Neuronal stem cell (in vitro differentiated cells): ENCODE measurements around the gene WFS1.
A peak's percentile ranks its signal among the peaks of the same experiment; 100 is the strongest.

Source experiments
- DNase-seq: peaks from one replicate; pipeline ENCODE4 v3.0.0-alpha.2; 2013; ENCODE audit warnings: low spot score
- H2AFZ ChIP-seq: one replicate; pipeline ENCODE4 v1.6.1; 2013; ENCODE audit warnings: mild to moderate bottlenecking, low read length, inconsistent platforms
- H2AK5ac ChIP-seq: 2 replicates; pipeline ENCODE4 v1.6.1; 2013; ENCODE audit warnings: low read depth, mild to moderate bottlenecking, inconsistent platforms, low read length, moderate library complexity, mixed read lengths
- H2BK120ac ChIP-seq: 2 replicates; pipeline ENCODE4 v1.6.1; 2013; ENCODE audit warnings: low read depth, mild to moderate bottlenecking, inconsistent platforms, low read length, moderate library complexity, mixed read lengths
- H2BK12ac ChIP-seq: one replicate; pipeline ENCODE4 v1.6.1; 2013; ENCODE audit warnings: low read length, inconsistent platforms
- H2BK15ac ChIP-seq: 2 replicates; pipeline ENCODE4 v1.6.1; 2013; ENCODE audit warnings: mild to moderate bottlenecking, low read length, inconsistent platforms, mixed read lengths
- H2BK5ac ChIP-seq: one replicate; pipeline ENCODE4 v1.6.1; 2013; ENCODE audit warnings: inconsistent platforms, mild to moderate bottlenecking, low read length, moderate library complexity
- H3K14ac ChIP-seq: one replicate; pipeline ENCODE4 v1.6.1; 2013; ENCODE audit warnings: low read length, inconsistent platforms
- H3K18ac ChIP-seq: 2 replicates; pipeline ENCODE4 v1.6.1; 2013; ENCODE audit warnings: low read length, inconsistent platforms
- H3K23ac ChIP-seq: 2 replicates; pipeline ENCODE4 v1.6.1; 2013; ENCODE audit warnings: low read depth, mild to moderate bottlenecking, mixed read lengths, low read length, inconsistent platforms; ENCODE audit not compliant: poor library complexity
- H3K27ac ChIP-seq: replicated peaks from 3 replicates; pipeline ENCODE4 v1.5.1; 2013; ENCODE audit warnings: low read length, inconsistent platforms
- H3K27me3 ChIP-seq, 3 experiments: 2 replicates each; pipeline ENCODE4 v1.6.1; 2013; ENCODE audit warnings: low read length in 3 of 3, mild to moderate bottlenecking in 2 of 3, inconsistent platforms in 1 of 3, low read depth in 1 of 3, mixed read lengths in 1 of 3, moderate library complexity in 1 of 3; ENCODE audit not compliant: control insufficient read depth in 3 of 3, insufficient read depth in 3 of 3
- H3K36me3 ChIP-seq, 2 donors: replicated peaks in 1 of 2; 2 replicates each; pipeline ENCODE4 v1.6.1; 2013; ENCODE audit warnings: low read length in 2 of 2; ENCODE audit not compliant: control insufficient read depth in 2 of 2, insufficient read depth in 2 of 2
- H3K4ac ChIP-seq: 2 replicates; pipeline ENCODE4 v1.6.1; 2013; ENCODE audit warnings: inconsistent platforms, mild to moderate bottlenecking, low read length, moderate library complexity
- H3K4me1 ChIP-seq, 2 donors: 1 replicate in 1 of 2; 2 replicates in 1 of 2; pipeline ENCODE4 v1.6.1; 2013; ENCODE audit warnings: low read length in 2 of 2, low read depth in 1 of 2; ENCODE audit not compliant: control insufficient read depth in 2 of 2, insufficient read depth in 1 of 2
- H3K4me2 ChIP-seq: one replicate; pipeline ENCODE4 v1.6.1; 2013; ENCODE audit warnings: mild to moderate bottlenecking, low read length, inconsistent platforms; ENCODE audit not compliant: insufficient read depth, poor library complexity, severe bottlenecking
- H3K4me3 ChIP-seq, 2 donors: 2 replicates each; pipeline ENCODE4 v1.5.1; 2013; ENCODE audit warnings: low read length in 2 of 2, mild to moderate bottlenecking in 2 of 2, inconsistent platforms in 1 of 2, moderate library complexity in 1 of 2
- H3K79me1 ChIP-seq: one replicate; pipeline ENCODE4 v1.6.1; 2013; ENCODE audit warnings: low read depth, mild to moderate bottlenecking, inconsistent platforms, low read length, moderate library complexity
- H3K9ac ChIP-seq: one replicate; pipeline ENCODE4 v1.6.1; 2013; ENCODE audit warnings: mild to moderate bottlenecking, low read depth, low read length, inconsistent platforms; ENCODE audit not compliant: poor library complexity
- H3K9me3 ChIP-seq, 2 donors: replicated peaks in 1 of 2; 2 replicates each; pipeline versions ENCODE3 to v1.6.1; 2013; ENCODE audit warnings: low read length in 2 of 2, mild to moderate bottlenecking in 2 of 2, inconsistent platforms in 1 of 2, low read depth in 1 of 2, mixed read lengths in 1 of 2, moderate library complexity in 1 of 2; ENCODE audit not compliant: control insufficient read depth in 2 of 2, insufficient read depth in 1 of 2
- H4K8ac ChIP-seq: one replicate; pipeline ENCODE4 v1.6.1; 2013; ENCODE audit warnings: low read depth, mild to moderate bottlenecking, inconsistent platforms, low read length, moderate library complexity
- H4K91ac ChIP-seq: one replicate; pipeline ENCODE4 v1.6.1; 2013; ENCODE audit warnings: low read length, low read depth, mild to moderate bottlenecking, inconsistent platforms; ENCODE audit not compliant: poor library complexity
- WGBS, 2 donors: extraction: QIAGEN DNeasy Blood & Tissue Kit; methylation state at CpG; one replicate each; pipeline ENCODE4 v1.1.7; 2013; ENCODE audit warnings: missing lambda C conversion rate in 2 of 2, mixed read lengths in 1 of 2; ENCODE audit not compliant: insufficient read length in 2 of 2, insufficient replicate concordance in 1 of 2; ENCODE audit errors: extremely low coverage in 2 of 2; 5-methylcytosine and 5-hydroxymethylcytosine counted together

WFS1 gene

DNA sequence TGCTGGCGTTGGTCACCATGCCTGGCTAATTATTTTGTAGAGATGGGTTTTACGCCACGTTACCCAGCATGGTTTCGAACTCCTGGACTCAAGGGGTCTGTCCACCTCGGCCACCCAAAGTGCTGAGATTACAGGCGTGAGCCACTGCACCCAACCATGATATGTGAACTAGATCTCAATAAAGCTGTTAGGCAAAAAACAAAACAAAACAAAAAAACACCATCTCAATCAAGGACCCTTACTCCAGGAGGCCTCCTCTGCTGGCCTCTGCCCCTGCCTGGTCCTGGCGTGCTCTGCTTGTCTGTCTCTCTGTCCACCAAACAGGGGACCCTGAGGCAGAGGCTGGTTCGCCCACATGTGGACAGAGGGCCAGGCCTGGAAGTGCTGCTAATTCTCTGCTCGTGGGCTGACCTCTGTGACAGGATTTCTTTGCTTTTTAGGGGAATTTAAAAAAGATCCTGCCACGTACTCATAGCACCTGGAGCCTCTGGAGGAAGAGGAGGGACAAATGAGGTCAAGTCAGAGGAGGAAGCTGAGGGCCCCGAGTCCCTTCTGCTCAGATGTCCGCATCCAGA is 32.7 kb upstream of the WFS1 start:
- DNase-seq = no peak
- Histone ChIP-seq H2BK15ac (no peak overlapping the region), H2AFZ (no peak overlapping the region), H4K91ac (no peak overlapping the region), H2BK120ac (no peak overlapping the region), H2BK12ac (no peak overlapping the region), H3K4me2 (no peak overlapping the region), H3K79me1 (no peaks in the 10 kb centered on the region), H3K9ac (no peak overlapping the region), H3K4me3 (no peak overlapping the region), H3K23ac (no peak overlapping the region), H3K18ac (peak overlapping the region; percentile 15), H3K27me3 (peaks cover 0 to 20% (median 0%) of the 10 kb centered on the region in 3 experiments), H2AK5ac (no peak overlapping the region), H2BK5ac (no peak overlapping the region), H3K9me3 (no peaks in the 10 kb centered on the region), H3K36me3 (no peaks in the 10 kb centered on the region), H3K27ac (no peak overlapping the region), H3K4me1 (peaks cover 0 to 2% of the 10 kb centered on the region in 2 donors), H4K8ac (no peak overlapping the region), H3K14ac (no peak overlapping the region), H3K4ac (no peak overlapping the region)
- WGBS, 2 donors = no CpG with 5 or more reads among the region's 12 CpGs

DNA sequence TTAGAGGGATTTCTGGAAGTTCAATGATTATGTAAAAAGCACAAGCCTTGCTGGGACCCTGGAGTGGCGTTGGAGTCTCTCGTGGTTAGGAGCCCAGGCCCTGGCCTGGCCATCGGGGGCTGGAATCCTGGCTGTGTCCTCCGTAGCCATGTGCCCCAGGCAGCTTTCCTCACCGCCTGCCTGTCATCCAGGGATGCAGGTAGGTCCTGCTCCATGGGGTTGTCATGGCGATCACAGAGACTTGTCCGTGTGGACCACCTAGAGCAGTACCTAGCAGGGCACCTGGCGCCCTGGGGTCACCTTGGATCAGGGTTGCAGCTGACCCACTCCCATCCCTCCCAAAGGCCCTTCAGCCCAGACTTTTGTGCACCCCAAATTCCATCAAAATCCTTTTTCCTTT is 30.2 kb upstream of the WFS1 start:
- H3K9ac ChIP-seq = no peak overlapping the region
- H3K4me1 ChIP-seq = peaks cover 0 to 2% of the 10 kb centered on the region in 2 donors
- H2BK12ac ChIP-seq = no peak overlapping the region
- peaks cover 2% of the 10 kb centered on the region for H3K79me1 ChIP-seq
- H4K91ac ChIP-seq = no peak overlapping the region
- no peak overlapping the region for H3K18ac ChIP-seq
- H2AK5ac ChIP-seq = no peak overlapping the region
- H3K4ac ChIP-seq = no peak overlapping the region
- no peak overlapping the region for H3K27ac ChIP-seq
- no peak overlapping the region for H3K4me2 ChIP-seq
- H3K23ac ChIP-seq = no peak overlapping the region
- no peak overlapping the region for H2AFZ ChIP-seq
- H2BK120ac ChIP-seq = no peak overlapping the region
- no peaks in the 10 kb centered on the region for H3K36me3 ChIP-seq
- no peak overlapping the region for H2BK5ac ChIP-seq
- H2BK15ac ChIP-seq = no peak overlapping the region
- peaks cover 0 to 7% of the 10 kb centered on the region in 2 donors for H3K9me3 ChIP-seq
- DNase-seq = no peak
- H3K4me3 ChIP-seq = no peak overlapping the region
- H4K8ac ChIP-seq = no peak overlapping the region
- no CpG with 5 or more reads among the region's 8 CpGs for WGBS, 2 donors
- peaks cover 0 to 17% (median 0%) of the 10 kb centered on the region in 3 experiments for H3K27me3 ChIP-seq
- peak overlapping the region; percentile 14 for H3K14ac ChIP-seq

DNA sequence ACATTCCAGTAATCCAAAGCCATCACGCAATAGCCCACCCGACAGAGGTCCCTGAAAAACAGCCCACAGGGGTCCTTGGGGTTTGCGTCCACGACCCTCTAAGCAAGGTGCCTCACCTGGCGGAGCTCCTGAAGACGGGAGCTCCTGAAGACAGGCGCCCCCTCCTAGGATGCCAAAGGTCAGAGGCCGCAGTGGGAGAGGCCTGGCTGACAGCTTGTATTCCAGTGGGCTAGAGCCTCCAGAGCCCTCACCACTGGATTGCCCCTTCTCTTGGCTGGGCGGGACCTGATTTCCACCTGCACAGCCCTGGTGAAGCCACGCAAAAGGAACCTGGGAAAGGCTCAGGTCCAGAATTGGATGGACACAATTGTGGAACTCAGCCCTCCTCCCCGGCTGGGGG is 29.7 kb upstream of the WFS1 start:
- peaks cover 0 to 17% (median 0%) of the 10 kb centered on the region in 3 experiments for H3K27me3 ChIP-seq
- H3K14ac ChIP-seq = no peak overlapping the region
- H2BK5ac ChIP-seq = peak overlapping the region; percentile 77
- peak overlapping the region in 1 of 2 donors; percentile 47 for H3K4me3 ChIP-seq
- H3K4me2 ChIP-seq = no peak overlapping the region
- peak overlapping the region; percentile 60 for H2AK5ac ChIP-seq
- no peak overlapping the region for H3K27ac ChIP-seq
- H3K79me1 ChIP-seq = peaks cover 2% of the 10 kb centered on the region
- no peak overlapping the region for H3K9ac ChIP-seq
- H2AFZ ChIP-seq = no peak overlapping the region
- H3K18ac ChIP-seq = peak overlapping the region; percentile 60
- H2BK120ac ChIP-seq = no peak overlapping the region
- no peak overlapping the region for H2BK15ac ChIP-seq
- no peak overlapping the region for H4K91ac ChIP-seq
- H3K4ac ChIP-seq = no peak overlapping the region
- no peak overlapping the region for H2BK12ac ChIP-seq
- H3K9me3 ChIP-seq = peaks cover 0 to 7% of the 10 kb centered on the region in 2 donors
- no peak overlapping the region for H3K23ac ChIP-seq
- no peaks in the 10 kb centered on the region for H3K36me3 ChIP-seq
- H4K8ac ChIP-seq = no peak overlapping the region
- no peak for DNase-seq
- peaks cover 0 to 2% of the 10 kb centered on the region in 2 donors for H3K4me1 ChIP-seq
- no CpG with 5 or more reads among the region's 11 CpGs for WGBS, 2 donors

DNA sequence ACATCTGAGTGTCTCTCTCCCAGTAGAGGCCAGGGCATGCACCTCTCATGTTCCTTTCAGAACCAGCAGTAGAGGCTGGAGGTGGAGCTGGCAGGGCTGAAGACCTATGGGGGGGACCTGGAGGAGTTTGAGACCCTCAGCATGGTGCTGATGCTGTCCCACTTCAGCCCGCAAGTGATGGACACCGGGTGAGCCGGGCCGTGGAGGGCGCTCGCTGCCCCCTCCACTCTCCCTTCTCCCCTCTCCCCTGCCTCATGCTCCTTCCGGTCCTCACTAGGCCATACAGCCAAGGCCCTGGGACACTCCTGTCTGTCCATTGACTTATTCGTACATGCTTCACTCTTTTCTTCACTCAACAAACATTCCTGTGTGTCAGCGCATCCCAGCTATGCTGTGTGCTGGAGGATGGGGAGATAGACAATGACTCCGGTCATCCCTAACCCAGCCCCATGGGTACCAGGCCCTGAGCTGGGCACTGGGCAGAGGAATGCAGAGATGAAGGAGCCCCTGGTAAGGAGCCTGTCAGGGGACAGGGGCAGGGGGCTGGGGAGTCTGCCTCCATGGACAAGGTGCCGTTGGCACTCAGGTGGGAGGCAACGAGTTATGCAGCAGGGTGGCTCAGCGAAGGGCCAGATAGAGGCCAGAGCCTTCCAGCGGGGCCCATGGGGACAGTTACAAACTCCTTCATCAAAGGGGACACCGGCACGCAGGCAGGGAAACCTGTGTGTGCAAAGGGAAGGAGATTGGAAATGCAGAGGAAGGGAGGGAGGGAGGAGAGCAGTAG is 28.4 kb upstream of the WFS1 start:
- H3K18ac ChIP-seq = no peak overlapping the region
- H2AFZ ChIP-seq = no peak overlapping the region
- H3K23ac ChIP-seq = no peak overlapping the region
- no peak overlapping the region for H3K4me2 ChIP-seq
- no peak overlapping the region for H3K27ac ChIP-seq
- H3K4me1 ChIP-seq = peaks cover 0 to 2% of the 10 kb centered on the region in 2 donors
- H3K27me3 ChIP-seq = peaks cover 0 to 7% (median 0%) of the 10 kb centered on the region in 3 experiments
- H3K9me3 ChIP-seq = peaks cover 0 to 12% of the 10 kb centered on the region in 2 donors
- no peak for DNase-seq
- no peak overlapping the region for H3K9ac ChIP-seq
- no peak overlapping the region for H3K14ac ChIP-seq
- H2BK5ac ChIP-seq = peak overlapping the region; percentile 79
- no peaks in the 10 kb centered on the region for H3K36me3 ChIP-seq
- WGBS, 2 donors = no CpG with 5 or more reads among the region's 16 CpGs
- H3K4ac ChIP-seq = no peak overlapping the region
- H2BK120ac ChIP-seq = peak overlapping the region; percentile 27
- no peak overlapping the region for H3K4me3 ChIP-seq
- no peak overlapping the region for H2BK15ac ChIP-seq
- no peak overlapping the region for H2BK12ac ChIP-seq
- H4K91ac ChIP-seq = no peak overlapping the region
- no peak overlapping the region for H2AK5ac ChIP-seq
- H4K8ac ChIP-seq = no peak overlapping the region
- peaks cover 2% of the 10 kb centered on the region for H3K79me1 ChIP-seq
